IMR-90 (cell line): ENCODE results near the gene MRPL10. TPM values are rescaled to one million over a fixed set of nuclear protein-coding genes. Genes with fewer than 3 reads are reported as not detected.

ENCODE experiments used
- ATAC-seq: fragments of 200-7000 bp; cut with Tn5 transposase; 2 replicates; pipeline ENCODE4 v1.9.1; 2020; ENCODE audit warnings: low read depth, mild to moderate bottlenecking, moderate library complexity
- BruUV-seq: library from RNA; stranded (reverse); fragments of 400-500 nt; replicated peaks from 2 replicates; lab custom pipeline; 2021; lab: Mats Ljungman, UMichigan
- CTCF ChIA-PET: fragments of 300-600 bp; formaldehyde crosslinking; extraction: SDS; loops from one replicate; lab custom pipeline; 2021; ENCODE audit warnings: antibody characterized with exemption; lab: Yijun Ruan, JAX
- POLR2A ChIA-PET: fragments of 300-600 bp; sonication (Branson Sonifier 250); formaldehyde crosslinking; loops from one replicate; lab custom pipeline; 2022; ENCODE audit warnings: antibody characterized with exemption; ENCODE audit not compliant: unreplicated experiment; lab: Charles Lee
- DNase-seq: peaks from one replicate; pipeline ENCODE4 v3.0.0; 2013
- H2AFZ ChIP-seq: replicated peaks from 2 replicates; pipeline ENCODE3; 2013; ENCODE audit warnings: low read length, mild to moderate bottlenecking; ENCODE audit not compliant: poor library complexity
- H2AK5ac ChIP-seq: 2 replicates; pipeline ENCODE4 v1.6.1; 2013; ENCODE audit warnings: low read depth, low read length, inconsistent platforms
- H2AK9ac ChIP-seq: replicated peaks from 2 replicates; pipeline ENCODE3; 2013; ENCODE audit warnings: mild to moderate bottlenecking, low read depth, low read length, moderate library complexity; ENCODE audit not compliant: poor library complexity
- H2BK120ac ChIP-seq: 2 replicates; pipeline ENCODE4 v1.6.1; 2013; ENCODE audit warnings: low read depth, low read length, inconsistent platforms
- H2BK15ac ChIP-seq: 3 replicates; pipeline ENCODE4 v1.6.1; 2013; ENCODE audit warnings: low read depth, low read length, inconsistent platforms
- H2BK20ac ChIP-seq: 2 replicates; pipeline ENCODE4 v1.6.1; 2013; ENCODE audit warnings: low read depth, mild to moderate bottlenecking, inconsistent platforms, low read length, moderate library complexity
- H2BK5ac ChIP-seq: 2 replicates; pipeline ENCODE4 v1.6.1; 2013; ENCODE audit warnings: mild to moderate bottlenecking, low read depth, low read length, inconsistent platforms; ENCODE audit not compliant: poor library complexity, severe bottlenecking
- H3K14ac ChIP-seq: replicated peaks from 2 replicates; pipeline ENCODE4 v1.6.1; 2013; ENCODE audit warnings: low read depth, low read length, inconsistent platforms
- H3K18ac ChIP-seq: 2 replicates; pipeline ENCODE4 v1.6.1; 2013; ENCODE audit warnings: low read depth, low read length, control low read depth
- H3K23ac ChIP-seq: 2 replicates; pipeline ENCODE4 v1.6.1; 2013; ENCODE audit warnings: low read depth, low read length, inconsistent platforms
- H3K27ac ChIP-seq: 2 replicates; pipeline ENCODE4 v1.5.1; 2013; ENCODE audit warnings: mild to moderate bottlenecking, control low read depth, low read length; ENCODE audit not compliant: insufficient read depth
- H3K27me3 ChIP-seq: 2 replicates; pipeline ENCODE4 v1.6.1; 2013; ENCODE audit warnings: low read length; ENCODE audit not compliant: control insufficient read depth, insufficient read depth
- H3K36me3 ChIP-seq: 2 replicates; pipeline ENCODE4 v1.6.1; 2013; ENCODE audit warnings: low read length, mixed read lengths; ENCODE audit not compliant: control insufficient read depth, insufficient read depth
- H3K4ac ChIP-seq: 2 replicates; pipeline ENCODE4 v1.6.1; 2013; ENCODE audit warnings: low read depth, low read length, inconsistent platforms
- H3K4me1 ChIP-seq: 2 replicates; pipeline ENCODE4 v1.6.1; 2013; ENCODE audit warnings: low read length, mixed read lengths; ENCODE audit not compliant: control insufficient read depth, insufficient read depth
- H3K4me2 ChIP-seq: 2 replicates; pipeline ENCODE4 v1.6.1; 2013; ENCODE audit warnings: low read depth, mild to moderate bottlenecking, control low read depth, low read length, moderate library complexity
- H3K4me3 ChIP-seq: 2 replicates; pipeline ENCODE4 v1.5.1; 2013; ENCODE audit warnings: low read depth, mild to moderate bottlenecking, control low read depth, low read length, moderate library complexity; ENCODE audit not compliant: insufficient read depth
- H3K56ac ChIP-seq: 2 replicates; pipeline ENCODE4 v1.6.1; 2013; ENCODE audit warnings: low read length, inconsistent platforms; ENCODE audit not compliant: insufficient read depth; ENCODE audit errors: extremely low read depth
- H3K79me1 ChIP-seq, 2 experiments: 2 replicates each; pipeline ENCODE4 v1.6.1; 2013; ENCODE audit warnings: low read length in 2 of 2, inconsistent platforms in 1 of 2, low read depth in 1 of 2
- H3K9ac ChIP-seq: 2 replicates; pipeline ENCODE4 v1.6.1; 2013; ENCODE audit warnings: low read depth, low read length, control low read depth
- H3K9me1 ChIP-seq: 2 replicates; pipeline ENCODE4 v1.6.1; 2013; ENCODE audit warnings: low read length, inconsistent platforms; ENCODE audit not compliant: insufficient read depth
- H3K9me3 ChIP-seq: 2 replicates; pipeline ENCODE4 v1.6.1; 2013; ENCODE audit warnings: low read length; ENCODE audit not compliant: control insufficient read depth, insufficient read depth
- H4K20me1 ChIP-seq: 2 replicates; pipeline ENCODE4 v1.6.1; 2013; ENCODE audit warnings: low read length, inconsistent platforms; ENCODE audit not compliant: insufficient read depth
- H4K5ac ChIP-seq: 2 replicates; pipeline ENCODE4 v1.6.1; 2013; ENCODE audit warnings: mild to moderate bottlenecking, low read depth, low read length, control low read depth
- H4K8ac ChIP-seq, 2 experiments: 2 replicates each; pipeline ENCODE4 v1.6.1; 2013; ENCODE audit warnings: low read depth in 2 of 2, low read length in 2 of 2, control low read depth in 1 of 2, inconsistent platforms in 1 of 2
- H4K91ac ChIP-seq: 2 replicates; pipeline ENCODE4 v1.6.1; 2013; ENCODE audit warnings: low read depth, low read length, inconsistent platforms; ENCODE audit not compliant: insufficient read depth
- CEBPB ChIP-seq: IDR thresholded peaks from 2 replicates; pipeline ENCODE4 v1.6.1; 2012; ENCODE audit warnings: low read depth, low read length, improper control_type of control experiment
- CHD1 ChIP-seq: IDR thresholded peaks from 2 replicates; pipeline ENCODE4 v1.6.1; 2012; ENCODE audit warnings: low read depth, low read length, improper control_type of control experiment
- ELK1 ChIP-seq: fragments of 150-350 bp; IDR thresholded peaks from 2 replicates; pipeline ENCODE4 v1.6.1; 2016; ENCODE audit warnings: low read depth, mild to moderate bottlenecking, low read length, moderate library complexity, borderline replicate concordance
- FOS ChIP-seq: fragments of 150-350 bp; IDR thresholded peaks from 2 replicates; pipeline ENCODE4 v1.6.1; 2016; ENCODE audit warnings: low read depth, low read length
- MAFK ChIP-seq: IDR thresholded peaks from 2 replicates; pipeline ENCODE4 v1.6.1; 2012; ENCODE audit warnings: low read depth, low read length, improper control_type of control experiment
- MAZ ChIP-seq: IDR thresholded peaks from 2 replicates; pipeline ENCODE4 v1.6.1; 2012; ENCODE audit warnings: low read depth, mild to moderate bottlenecking, low read length, improper control_type of control experiment, moderate library complexity, borderline replicate concordance
- MXI1 ChIP-seq: IDR thresholded peaks from 2 replicates; pipeline ENCODE4 v1.6.1; 2012; ENCODE audit warnings: low read depth, mild to moderate bottlenecking, low read length, moderate library complexity, borderline replicate concordance
- POLR2A ChIP-seq: IDR thresholded peaks from 2 replicates; pipeline ENCODE4 v1.6.1; 2012; ENCODE audit warnings: mild to moderate bottlenecking, low read depth, low read length
- RAD21 ChIP-seq: IDR thresholded peaks from 2 replicates; pipeline ENCODE4 v1.6.1; 2012; ENCODE audit warnings: low read length, improper control_type of control experiment
- RCOR1 ChIP-seq: IDR thresholded peaks from 2 replicates; pipeline ENCODE4 v1.6.1; 2012; ENCODE audit warnings: mild to moderate bottlenecking, low read length, improper control_type of control experiment; ENCODE audit not compliant: insufficient replicate concordance
- RFX5 ChIP-seq: IDR thresholded peaks from 2 replicates; pipeline ENCODE4 v1.8.0; 2012; ENCODE audit warnings: low read depth, mild to moderate bottlenecking, low read length, moderate library complexity
- SMC3 ChIP-seq: fragments of 150-350 bp; IDR thresholded peaks from 2 replicates; pipeline ENCODE4 v1.6.1; 2016; ENCODE audit warnings: low read depth, mild to moderate bottlenecking, antibody characterized with exemption, low read length, moderate library complexity
- USF2 ChIP-seq: fragments of 150-350 bp; IDR thresholded peaks from 2 replicates; pipeline ENCODE4 v1.6.1; 2017; ENCODE audit warnings: mild to moderate bottlenecking, antibody characterized with exemption, low read length, low read depth
- WGBS, 2 experiments: methylation state at CpG; one replicate each; pipeline versions ENCODE4 v1.1.5 to v1.1.7; 2013; ENCODE audit warnings: missing lambda C conversion rate in 2 of 2; ENCODE audit not compliant: insufficient read length in 1 of 2; ENCODE audit errors: extremely low coverage in 2 of 2; 5-methylcytosine and 5-hydroxymethylcytosine counted together
- dilution Hi-C: fragments of 300-500 bp; cut with HindIII; formaldehyde crosslinking; loops from one replicate; pipeline ENCODE4 v1.14.3; 2018; ENCODE audit warnings: low sequenced_read_pairs; ENCODE audit not compliant: unreplicated experiment
- in situ Hi-C: fragments of 300-500 bp; cut with MboI; formaldehyde crosslinking; loops from 3 replicates; pipeline ENCODE4 v1.14.3; 2019; ENCODE audit warnings: low sequenced_read_pairs, inconsistent platforms, mixed read lengths
- intact Hi-C: fragments of 100-400 bp; cut with micrococcal nuclease; formaldehyde crosslinking; loops from 2 replicates; pipeline ENCODE4 v1.10.0; 2022
- polyA plus RNA-seq, 3 experiments: library from polyadenylated mRNA; depleted of rRNA; stranded (reverse); fragments of >200 nt; gene quantifications; 2 replicates each; pipeline ENCODE4 v1.2.3, GENCODE V29; 2012; ENCODE audit warnings: low replicate concordance in 1 of 3
- total RNA-seq: library from RNA; depleted of rRNA; stranded (reverse); fragments of >200 nt; gene quantifications from 2 replicates; pipeline ENCODE4 v1.2.3, GENCODE V29; 2012

MRPL10 gene
- total and polyA plus RNA-seq, 2 of the 4 experiments (the other 2 are of a cell fraction), result 32.3 to 61.8 TPM

- no peak overlapping the region for H4K8ac ChIP-seq
- dilution Hi-C loops, result no loop called here
- in situ Hi-C loops, result loop anchor here (5.0 kb wide), 2 partner anchors 49 to 174 kb away; no protein-coding TSS in a partner anchor
Measured at GRCh38 chr17:47843391-47843730, 12.0 kb upstream of the MRPL10 start.

More at GRCh38 chr17:47843391-47843730, 12.0 kb upstream of the MRPL10 start:
- no peaks in the 10 kb centered on the region for H3K9me3 ChIP-seq
- peaks cover 4% of the 10 kb centered on the region; the same call in 1 of the 2 replicates for H3K9me1 ChIP-seq
- H3K18ac ChIP-seq, result no peak overlapping the region
- H3K23ac ChIP-seq, result no peak overlapping the region
- H2BK5ac ChIP-seq, result no peak overlapping the region
- no peak for ATAC-seq
- TF ChIP-seq FOS (no peak), RCOR1 (no peak), USF2 (no peak), POLR2A (no peak), CEBPB (no peak), MAZ (no peak), SMC3 (no peak), RAD21 (no peak), RFX5 (no peak), MAFK (no peak), MXI1 (no peak), ELK1 (no peak), CHD1 (no peak)
- no peak overlapping the region for H3K4me3 ChIP-seq
- no peak overlapping the region for H3K56ac ChIP-seq
- WGBS, 2 experiments, result 40% methylated on average over 1 of the region's 6 CpGs; no CpG with 5 or more reads in 1 of the 2 experiments
- peaks cover 6% of the 10 kb centered on the region; the same call in 1 of the 2 replicates for H3K4me1 ChIP-seq
- H4K91ac ChIP-seq, result no peak overlapping the region
- H2BK20ac ChIP-seq, result no peak overlapping the region
- DNase-seq, result no peak
- peaks cover 35% of the 10 kb centered on the region for H3K27me3 ChIP-seq
- BruUV-seq, result no TSS peak
- no peak overlapping the region for H3K14ac ChIP-seq
- no peak overlapping the region for H2AK9ac ChIP-seq
- H3K27ac ChIP-seq, result no peak overlapping the region
- no peak overlapping the region for H2BK15ac ChIP-seq
- no peak overlapping the region for H3K4me2 ChIP-seq
- H3K36me3 ChIP-seq, result peaks cover 4% of the 10 kb centered on the region; the same call in 1 of the 2 replicates
- peaks cover 8 to 22% of the 10 kb centered on the region in 2 experiments; a peak in 3 of 4 replicates for H3K79me1 ChIP-seq
- no peak overlapping the region for H2AK5ac ChIP-seq
- no peak overlapping the region for H4K5ac ChIP-seq
- ChIA-PET CTCF (interaction anchor here (1.0 to 4.4 kb wide), 4 partner anchors 41 to 127 kb away, joined by 3 to 47 read pairs (median 11); partner anchors contain the start of gene CDK5RAP3), POLR2A (no interaction called here)
- intact Hi-C loops, result loop anchor here (1.0 to 5.0 kb wide), 2 partner anchors 104 to 127 kb away; no protein-coding TSS in a partner anchor
- H3K4ac ChIP-seq, result no peak overlapping the region
- no peaks in the 10 kb centered on the region for H4K20me1 ChIP-seq
- H3K9ac ChIP-seq, result no peak overlapping the region
- H2BK120ac ChIP-seq, result no peak overlapping the region
- no peak overlapping the region for H2AFZ ChIP-seq
